Ascending aorta (tissue), 2 donors: ENCODE results near the gene MRPS5. TPM values are rescaled to one million over a fixed set of nuclear protein-coding genes. Genes with fewer than 3 reads are reported as not detected.

Source experiments
- DNase-seq, 2 donors: peaks; one replicate each; pipeline ENCODE4 v3.0.0-alpha.2; 2019; ENCODE audit warnings: low spot score in 2 of 2
- H3K27ac ChIP-seq, 2 donors: fragments of 200-600 bp; sonication (generic); one replicate each; pipeline ENCODE4 v1.5.1; 2016 to 2017; ENCODE audit warnings: mild to moderate bottlenecking in 1 of 2
- H3K27me3 ChIP-seq: fragments of 200-600 bp; sonication (generic); one replicate; pipeline ENCODE4 v1.5.1; 2017
- H3K36me3 ChIP-seq, 2 donors: fragments of 200-600 bp; sonication (generic); one replicate each; pipeline ENCODE4 v1.5.1; 2016
- H3K4me1 ChIP-seq, 2 donors: fragments of 200-600 bp; sonication (generic); one replicate each; pipeline ENCODE4 v1.5.1; 2016 to 2017; ENCODE audit warnings: mild to moderate bottlenecking in 1 of 2
- H3K4me3 ChIP-seq, 2 donors: fragments of 200-600 bp; sonication (generic); one replicate each; pipeline ENCODE4 v1.5.1; 2016 to 2017; ENCODE audit warnings: mild to moderate bottlenecking in 1 of 2
- H3K9me3 ChIP-seq, 2 donors: fragments of 200-600 bp; sonication (generic); one replicate each; pipeline ENCODE4 v1.5.1; 2016
- intact Hi-C: fragments of 100-400 bp; cut with DNase I; formaldehyde crosslinking; loops from one replicate; pipeline ENCODE4 v1.15.1; 2023
- total RNA-seq: library from RNA; depleted of rRNA; stranded (reverse); fragments of >200 nt; gene quantifications from one replicate; pipeline ENCODE4 v1.1.0, GENCODE V29; 2016
- TF ChIP-seq, protein P1 (sequence below), 3 experiments: fragments of 200-600 bp in 2 of 3; fragments of 450-650 bp in 1 of 3; sonication (generic) in 2 of 3; IDR thresholded peaks; one replicate each; pipeline ENCODE4 v1.5.1; 2016 to 2019; ENCODE audit warnings: antibody characterized with exemption in 3 of 3, mild to moderate bottlenecking in 1 of 3, moderate library complexity in 1 of 3

The MRPS5 gene
- total RNA-seq, 1 donor from 2014 or later: 30.1 TPM

DNA sequence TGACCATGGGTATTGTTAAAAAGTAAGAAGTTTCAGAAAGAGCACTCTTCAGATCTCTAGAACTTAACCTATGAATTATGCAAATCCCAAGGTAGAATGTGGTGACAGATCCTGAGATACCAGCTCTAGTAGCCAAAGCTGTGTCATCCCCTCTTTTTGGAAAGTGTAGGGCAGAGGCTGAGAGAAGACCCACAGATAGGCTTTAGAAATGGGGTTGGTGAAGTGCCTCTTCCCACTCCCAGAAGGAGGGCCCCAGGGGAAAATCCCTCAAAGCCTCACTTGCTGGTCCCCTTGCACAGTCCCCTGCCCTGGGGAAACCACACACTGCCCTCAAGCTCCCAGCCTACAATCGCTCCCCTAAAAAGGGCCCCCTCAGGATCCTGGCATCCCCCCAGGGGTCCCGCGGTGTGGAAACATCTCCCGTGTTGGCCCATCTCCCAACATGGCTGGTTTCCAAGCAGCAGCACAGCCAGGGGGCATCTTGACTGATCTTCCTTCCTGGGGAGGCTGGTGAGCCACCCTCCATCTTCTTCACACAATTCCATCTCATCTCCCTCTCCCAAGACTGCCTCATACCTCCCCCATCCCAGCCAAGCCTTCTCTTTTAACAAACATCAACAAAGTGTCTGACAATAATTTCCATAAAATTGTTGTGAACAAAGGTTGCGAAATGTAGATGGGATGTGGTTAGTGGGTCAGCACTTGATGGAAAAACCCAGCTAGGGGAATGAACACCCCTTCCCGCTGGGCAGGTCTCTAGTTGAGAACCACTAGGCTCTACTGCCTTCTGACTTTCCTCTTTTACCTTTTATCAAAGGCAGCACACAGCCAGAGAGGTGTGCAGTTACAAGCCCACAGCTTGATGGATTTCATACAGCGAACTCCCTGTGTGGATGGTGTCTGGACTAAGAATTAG, 71.0 kb downstream of the MRPS5 start:
- no peaks in the 10 kb centered on the region for H3K4me1 ChIP-seq
- intact Hi-C loops: no loop called here
- H3K36me3 ChIP-seq: no peaks in the 10 kb centered on the region
- H3K27ac ChIP-seq: no peak overlapping the region
- no peaks in the 10 kb centered on the region for H3K27me3 ChIP-seq
- TF ChIP-seq, protein P1, sequence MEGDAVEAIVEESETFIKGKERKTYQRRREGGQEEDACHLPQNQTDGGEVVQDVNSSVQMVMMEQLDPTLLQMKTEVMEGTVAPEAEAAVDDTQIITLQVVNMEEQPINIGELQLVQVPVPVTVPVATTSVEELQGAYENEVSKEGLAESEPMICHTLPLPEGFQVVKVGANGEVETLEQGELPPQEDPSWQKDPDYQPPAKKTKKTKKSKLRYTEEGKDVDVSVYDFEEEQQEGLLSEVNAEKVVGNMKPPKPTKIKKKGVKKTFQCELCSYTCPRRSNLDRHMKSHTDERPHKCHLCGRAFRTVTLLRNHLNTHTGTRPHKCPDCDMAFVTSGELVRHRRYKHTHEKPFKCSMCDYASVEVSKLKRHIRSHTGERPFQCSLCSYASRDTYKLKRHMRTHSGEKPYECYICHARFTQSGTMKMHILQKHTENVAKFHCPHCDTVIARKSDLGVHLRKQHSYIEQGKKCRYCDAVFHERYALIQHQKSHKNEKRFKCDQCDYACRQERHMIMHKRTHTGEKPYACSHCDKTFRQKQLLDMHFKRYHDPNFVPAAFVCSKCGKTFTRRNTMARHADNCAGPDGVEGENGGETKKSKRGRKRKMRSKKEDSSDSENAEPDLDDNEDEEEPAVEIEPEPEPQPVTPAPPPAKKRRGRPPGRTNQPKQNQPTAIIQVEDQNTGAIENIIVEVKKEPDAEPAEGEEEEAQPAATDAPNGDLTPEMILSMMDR (IDR thresholded peaks at IDR 0.05): no peak
- no peaks in the 10 kb centered on the region for H3K9me3 ChIP-seq
- H3K4me3 ChIP-seq: no peak overlapping the region
- DNase-seq: no peak

DNA sequence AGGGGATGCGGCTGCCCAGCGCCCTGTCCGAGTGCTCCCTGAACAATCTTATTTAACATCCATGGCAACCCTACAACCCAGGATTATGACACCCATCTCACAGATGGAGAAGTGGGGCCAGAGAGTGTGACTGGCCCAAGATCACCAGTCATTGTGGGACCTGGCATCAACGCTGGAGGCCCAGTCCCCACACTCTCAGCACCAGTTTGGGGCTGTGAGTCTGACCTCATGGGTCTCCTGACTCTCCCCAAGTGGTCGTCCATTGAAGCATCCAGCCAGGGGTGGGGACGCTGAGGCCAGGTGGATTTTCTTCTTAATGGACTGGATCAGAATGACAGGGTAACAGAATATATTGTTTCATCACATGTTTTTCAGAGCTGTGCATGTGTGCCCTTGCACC, 71.6 kb downstream of the MRPS5 start:
- no peaks in the 10 kb centered on the region for H3K36me3 ChIP-seq

DNA sequence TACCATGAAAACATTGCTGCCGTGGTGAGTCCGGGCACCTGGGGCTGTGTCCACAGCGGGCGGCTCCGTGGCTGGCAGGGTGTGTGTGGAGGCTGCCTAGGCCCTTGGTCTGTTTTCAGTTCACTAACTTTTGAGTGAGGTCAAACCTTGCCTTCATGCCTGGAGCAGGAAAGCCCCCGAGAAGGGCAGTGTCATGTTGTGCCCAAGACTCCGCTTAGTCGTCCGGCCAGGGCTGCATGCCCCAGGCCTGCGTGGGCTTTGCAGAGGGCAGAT, 72.0 kb downstream of the MRPS5 start:
- no peaks in the 10 kb centered on the region for H3K9me3 ChIP-seq
- H3K36me3 ChIP-seq: no peaks in the 10 kb centered on the region
- H3K27me3 ChIP-seq: no peaks in the 10 kb centered on the region
- intact Hi-C loops: no loop called here
- no peak for DNase-seq
- H3K4me1 ChIP-seq: no peaks in the 10 kb centered on the region
- TF ChIP-seq, protein P1 (IDR thresholded peaks at IDR 0.05): no peak
- H3K4me3 ChIP-seq: no peak overlapping the region
- H3K27ac ChIP-seq: no peak overlapping the region

More for the DNA sequence above, 71.6 kb downstream of the MRPS5 start:
- no peaks in the 10 kb centered on the region for H3K9me3 ChIP-seq
- no peak overlapping the region for H3K4me3 ChIP-seq
- no peak for DNase-seq
- H3K4me1 ChIP-seq: no peaks in the 10 kb centered on the region
- intact Hi-C loops: no loop called here
- no peak overlapping the region for H3K27ac ChIP-seq
- no peaks in the 10 kb centered on the region for H3K27me3 ChIP-seq
- TF ChIP-seq, protein P1 (IDR thresholded peaks at IDR 0.05): no peak

DNA sequence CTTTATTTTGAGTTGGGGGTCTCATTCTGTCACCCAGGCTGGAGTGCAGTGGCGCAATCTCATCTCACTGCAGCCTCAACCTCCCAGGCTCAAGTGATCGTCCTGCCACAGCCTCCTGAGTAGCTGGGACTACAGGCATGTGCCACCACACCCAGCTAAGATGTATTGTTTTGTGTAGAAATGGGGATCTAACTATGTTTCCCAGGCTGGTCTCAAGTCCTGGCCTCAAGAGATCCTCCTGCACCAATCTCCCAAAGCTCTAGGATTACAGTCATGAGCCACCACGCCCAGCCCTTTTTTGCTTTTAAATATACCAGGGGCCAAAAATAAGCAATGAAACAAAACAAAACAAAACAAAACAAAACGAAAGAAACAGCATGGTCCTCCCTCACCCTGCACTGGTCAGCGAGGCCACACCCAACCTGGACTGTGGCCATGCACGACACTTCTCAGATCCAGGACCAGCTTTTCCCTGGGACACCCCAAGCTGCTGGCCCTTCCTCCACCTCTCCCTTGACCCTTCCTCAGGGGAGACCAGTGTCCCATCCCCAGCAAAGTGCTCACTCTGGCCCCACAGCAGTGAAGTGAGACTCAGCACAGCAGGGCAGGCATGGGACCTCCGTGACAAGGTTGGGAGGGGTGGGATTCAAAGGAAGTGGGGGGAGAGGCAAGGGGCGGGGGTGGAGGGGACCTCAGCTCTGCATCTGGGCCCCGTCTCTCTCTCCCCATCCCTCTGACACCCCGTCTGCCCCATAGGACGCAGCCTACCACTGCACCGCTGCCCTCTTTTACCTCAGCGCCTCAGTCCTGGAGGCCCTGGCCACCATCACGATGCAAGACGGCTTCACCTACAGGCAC, 72.6 kb downstream of the MRPS5 start:
- Histone ChIP-seq H3K27ac (no peak overlapping the region), H3K4me3 (no peak overlapping the region), H3K27me3 (no peaks in the 10 kb centered on the region), H3K9me3 (no peaks in the 10 kb centered on the region), H3K4me1 (no peaks in the 10 kb centered on the region), H3K36me3 (no peaks in the 10 kb centered on the region)
- TF ChIP-seq, protein P1 (IDR thresholded peaks at IDR 0.05): no peak
- DNase-seq: no peak
- intact Hi-C loops: no loop called here

DNA sequence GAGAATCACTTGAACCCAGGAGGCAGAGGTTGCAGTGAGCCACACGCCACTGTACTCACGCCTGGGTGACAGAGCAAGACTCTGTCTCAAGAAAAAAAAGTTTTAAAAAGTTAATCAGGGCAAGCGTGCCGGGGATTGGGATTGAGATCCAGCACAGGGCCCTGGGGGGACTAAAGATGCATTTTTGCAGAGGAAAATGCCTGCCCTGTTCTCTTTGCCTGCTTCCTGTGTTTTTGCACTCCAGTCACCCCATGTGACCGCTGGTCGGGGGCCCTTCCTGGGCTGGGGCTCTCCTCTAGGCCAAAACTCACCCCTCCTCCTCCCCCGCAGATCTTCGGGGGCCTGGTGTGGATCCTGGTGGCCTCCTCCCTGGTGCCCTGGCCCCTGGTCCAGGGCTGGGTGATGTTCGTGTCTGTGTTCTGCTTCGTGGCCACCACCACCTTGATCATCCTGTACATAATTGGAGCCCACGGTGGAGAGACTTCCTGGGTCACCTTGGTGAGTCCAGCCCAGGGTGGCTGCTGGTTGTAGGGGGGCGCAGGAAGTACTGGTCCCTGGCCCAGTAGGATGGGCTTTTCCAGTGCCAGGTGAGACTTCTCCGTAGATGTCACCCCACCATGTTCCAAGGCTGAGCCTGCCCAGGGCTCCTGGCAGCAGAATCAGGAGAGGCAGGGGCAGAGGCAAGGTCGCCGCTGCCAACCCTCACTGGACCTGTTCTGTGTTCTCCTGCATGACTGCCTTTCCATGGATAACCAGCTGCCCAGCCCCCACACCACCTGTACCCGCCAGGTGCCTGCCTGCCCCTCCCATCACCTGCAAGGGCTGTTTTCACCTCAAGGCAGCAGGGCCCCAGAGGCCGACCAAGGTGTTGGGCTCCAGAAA, 73.7 kb downstream of the MRPS5 start:
- Histone ChIP-seq H3K4me1 (no peaks in the 10 kb centered on the region), H3K36me3 (no peaks in the 10 kb centered on the region), H3K27me3 (no peaks in the 10 kb centered on the region), H3K27ac (no peak overlapping the region), H3K9me3 (no peaks in the 10 kb centered on the region), H3K4me3 (no peak overlapping the region)
- DNase-seq: no peak
- TF ChIP-seq, protein P1 (IDR thresholded peaks at IDR 0.05): no peak
- intact Hi-C loops: no loop called here
